T-helper 17 cell (primary cell): ENCODE measurements around the gene WWP2. TPM values are rescaled to one million over a fixed set of nuclear protein-coding genes. Genes with fewer than 3 reads are reported as not detected.
A peak's percentile ranks its signal among the peaks of the same experiment; 100 is the strongest.
"Not testable (repeated sequence)": the region's sequence is repeated elsewhere in the genome, so short reads cannot be mapped to it uniquely, and the experiment has no call there.

Source experiments
- ATAC-seq: fragments of 150-1000 bp; cut with Tn5 transposase; 2 replicates; pipeline ENCODE4 v1.10.0; 2021; ENCODE audit warnings: mild to moderate bottlenecking, moderate library complexity
- DNase-seq, 3 donors: peaks; one replicate each; pipeline versions ENCODE4 v3.0.0 to v3.0.0-alpha.2; 2020 to 2021
- H3K9me3 ChIP-seq: one replicate; pipeline ENCODE4 v1.7.0; 2013; ENCODE audit warnings: low read length, mild to moderate bottlenecking; ENCODE audit not compliant: control insufficient read depth, poor library complexity, severe bottlenecking
- H3K27ac Mint-ChIP-seq: one replicate; pipeline ENCODE4 v1.8.0; 2022; ENCODE audit warnings: mild to moderate bottlenecking, moderate library complexity, mixed read lengths
- H3K27me3 Mint-ChIP-seq: one replicate; pipeline ENCODE4 v1.8.0; 2022; ENCODE audit warnings: mixed read lengths
- H3K36me3 Mint-ChIP-seq: one replicate; pipeline ENCODE4 v1.8.0; 2022; ENCODE audit warnings: low read depth, mixed read lengths
- H3K4me1 Mint-ChIP-seq: one replicate; pipeline ENCODE4 v1.8.0; 2022; ENCODE audit warnings: mild to moderate bottlenecking, mixed read lengths
- H3K4me3 Mint-ChIP-seq: one replicate; pipeline ENCODE4 v1.8.0; 2022; ENCODE audit warnings: mild to moderate bottlenecking, moderate library complexity, mixed read lengths
- total RNA-seq, 4 donors: library from RNA in 2 of 4; stranded (reverse) in 2 of 4; gene quantifications; one replicate each; pipeline ENCODE4 v1.2.3 and lab custom pipeline; 2022 to 2026

WWP2 gene
- total RNA-seq, 2 donors from 2014 or later, result 60.6 to 64.9 TPM

DNA sequence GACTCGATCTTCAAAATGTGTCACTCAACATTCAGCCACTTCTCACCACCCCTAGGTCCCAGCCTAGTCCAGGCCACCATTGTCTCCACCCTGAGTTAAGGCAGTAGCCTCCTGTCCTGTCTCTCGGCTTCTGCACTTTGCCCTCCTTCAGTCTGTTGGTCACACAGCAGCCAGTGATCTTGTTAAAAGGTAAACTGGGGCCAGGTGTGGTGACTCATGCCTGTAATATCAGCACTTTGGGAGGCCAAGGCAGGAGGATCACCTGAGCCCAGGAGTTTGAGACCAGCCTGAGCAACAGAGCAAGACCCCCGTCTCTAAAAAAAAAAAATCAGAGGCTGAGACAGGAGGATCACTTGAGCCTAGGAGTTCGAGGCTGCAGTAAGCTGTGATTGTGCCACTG, 25.8 kb downstream of the WWP2 start:
- H3K36me3 Mint-ChIP-seq, result peaks cover 2% of the 10 kb centered on the region
- H3K4me3 Mint-ChIP-seq, result no peak overlapping the region
- H3K27me3 Mint-ChIP-seq, result no peaks in the 10 kb centered on the region
- ATAC-seq (no peak), DNase-seq (no peak)
- no peaks in the 10 kb centered on the region for H3K9me3 ChIP-seq
- H3K27ac Mint-ChIP-seq, result peak overlapping the region; percentile 84
- H3K4me1 Mint-ChIP-seq, result peaks cover 9% of the 10 kb centered on the region

DNA sequence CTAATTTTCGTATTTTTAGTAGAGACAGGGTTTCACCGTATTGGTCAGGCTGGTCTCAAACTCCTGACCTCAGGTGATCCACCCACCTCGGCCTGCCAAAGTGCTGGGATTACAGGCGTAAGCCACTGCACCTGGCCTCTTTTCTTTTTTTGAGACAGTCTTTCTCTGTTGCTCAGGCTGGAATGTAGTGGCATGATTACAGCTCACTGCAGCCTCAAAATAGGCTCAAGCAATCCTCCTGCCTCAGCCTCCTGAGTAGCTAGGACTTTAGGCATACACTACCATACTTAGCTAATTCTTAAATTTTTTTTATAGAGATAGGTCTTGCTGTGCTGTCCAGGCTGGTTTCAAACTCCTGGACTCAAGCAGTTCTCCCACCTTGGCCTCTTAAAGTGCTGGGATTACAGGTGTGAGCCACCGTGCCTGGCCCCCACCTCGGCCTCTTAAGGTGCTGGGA, 29.3 kb downstream of the WWP2 start:
- not testable (repeated sequence) for H3K4me3 Mint-ChIP-seq, ATAC-seq, H3K27ac Mint-ChIP-seq, DNase-seq, H3K36me3 Mint-ChIP-seq, H3K9me3 ChIP-seq, H3K27me3 Mint-ChIP-seq
- peaks cover 12% of the 10 kb centered on the region for H3K4me1 Mint-ChIP-seq

DNA sequence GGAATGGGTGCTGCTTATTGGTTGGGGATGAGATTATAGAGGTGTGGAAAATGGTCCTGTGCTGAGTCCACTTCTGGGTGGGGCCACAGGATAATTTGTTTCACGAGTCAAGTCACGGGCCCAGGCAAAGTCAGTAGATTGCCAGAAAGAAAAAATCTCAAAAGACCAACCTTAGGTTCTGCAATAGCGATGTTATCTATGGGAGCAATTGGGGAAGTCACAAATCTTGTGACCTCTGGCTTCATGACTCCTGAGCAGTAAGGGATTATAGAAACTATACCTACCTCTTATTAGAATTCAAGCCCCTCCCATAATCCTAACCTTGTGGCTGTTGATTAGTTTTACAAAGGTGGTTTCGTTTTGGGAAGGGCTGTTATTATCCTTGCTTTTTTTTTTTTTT, 31.4 kb downstream of the WWP2 start:
- H3K9me3 ChIP-seq, result no peaks in the 10 kb centered on the region
- Mint-ChIP-seq H3K27me3 (no peaks in the 10 kb centered on the region), H3K4me1 (peaks cover 7% of the 10 kb centered on the region), H3K36me3 (no peaks in the 10 kb centered on the region), H3K4me3 (no peak overlapping the region), H3K27ac (no peak overlapping the region)
- ATAC-seq, result no peak
- DNase-seq, result no peak

DNA sequence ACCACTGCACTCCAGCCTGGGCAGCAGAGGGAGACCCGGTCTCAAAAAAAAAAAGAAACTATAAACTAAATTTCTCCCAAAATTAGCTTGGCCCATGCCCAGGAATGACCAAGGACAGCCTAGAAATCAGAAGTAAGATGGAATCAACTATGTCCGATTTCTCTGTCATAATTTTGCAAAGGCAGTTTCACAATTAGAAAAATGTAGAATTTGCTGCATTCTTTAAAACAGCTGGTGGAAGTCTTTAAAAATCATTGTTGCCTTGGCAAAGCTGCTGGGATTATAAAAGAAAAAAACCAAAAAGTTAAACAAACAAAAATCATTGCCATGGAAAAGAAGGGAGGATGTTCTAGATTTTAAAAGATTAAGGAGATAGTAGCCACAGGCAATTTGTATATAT, 32.4 kb downstream of the WWP2 start:
- Mint-ChIP-seq H3K4me1 (peaks cover 6% of the 10 kb centered on the region), H3K27me3 (no peaks in the 10 kb centered on the region), H3K4me3 (peak overlapping the region; percentile 66), H3K36me3 (peaks cover 3% of the 10 kb centered on the region), H3K27ac (peak overlapping the region; percentile 62)
- DNase-seq (no peak), ATAC-seq (no peak)
- no peaks in the 10 kb centered on the region for H3K9me3 ChIP-seq

DNA sequence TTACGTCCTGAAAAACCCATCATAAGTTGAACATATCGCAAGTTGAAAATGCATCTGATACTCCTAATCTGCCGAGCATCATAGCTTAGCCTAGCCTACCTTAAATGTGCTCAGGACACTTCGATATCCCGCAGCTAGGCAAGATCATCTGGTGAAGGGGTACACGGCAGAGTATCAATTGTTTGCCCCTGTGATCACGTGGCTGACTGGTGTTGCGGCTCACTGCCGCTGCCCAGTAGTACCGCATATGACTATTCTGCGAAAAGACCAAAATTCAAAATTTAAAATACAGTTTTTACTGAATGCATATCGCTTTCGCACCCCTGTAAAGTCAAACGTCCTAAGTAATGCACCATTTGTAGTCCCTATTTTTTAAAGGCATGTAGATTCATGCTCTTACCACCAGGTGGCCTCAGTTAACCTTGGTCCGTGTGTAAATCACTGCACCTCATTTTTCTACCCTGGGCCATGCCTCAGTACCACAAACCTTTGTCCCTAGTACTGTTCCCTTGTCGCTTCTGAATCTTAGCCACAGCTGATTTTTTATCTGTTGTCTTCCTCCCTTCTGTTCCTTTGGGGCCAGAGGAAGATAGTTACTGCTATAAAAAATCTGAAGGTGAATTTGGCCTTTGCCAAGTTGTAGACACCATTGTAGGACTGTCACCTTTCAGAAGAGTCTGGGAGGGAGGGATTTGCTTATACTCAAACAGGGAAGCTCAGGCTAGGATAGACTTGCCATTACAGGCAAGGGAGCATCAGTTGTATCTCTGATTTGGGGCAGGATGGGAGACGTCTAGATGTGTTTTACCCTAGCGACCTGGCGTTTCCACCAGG, 34.4 kb downstream of the WWP2 start:
- Mint-ChIP-seq H3K36me3 (peaks cover 3% of the 10 kb centered on the region), H3K27me3 (no peaks in the 10 kb centered on the region), H3K4me3 (no peak overlapping the region), H3K27ac (no peak overlapping the region), H3K4me1 (peaks cover 6% of the 10 kb centered on the region)
- ATAC-seq, result peak; percentile 86
- no peak for DNase-seq
- H3K9me3 ChIP-seq, result no peaks in the 10 kb centered on the region

DNA sequence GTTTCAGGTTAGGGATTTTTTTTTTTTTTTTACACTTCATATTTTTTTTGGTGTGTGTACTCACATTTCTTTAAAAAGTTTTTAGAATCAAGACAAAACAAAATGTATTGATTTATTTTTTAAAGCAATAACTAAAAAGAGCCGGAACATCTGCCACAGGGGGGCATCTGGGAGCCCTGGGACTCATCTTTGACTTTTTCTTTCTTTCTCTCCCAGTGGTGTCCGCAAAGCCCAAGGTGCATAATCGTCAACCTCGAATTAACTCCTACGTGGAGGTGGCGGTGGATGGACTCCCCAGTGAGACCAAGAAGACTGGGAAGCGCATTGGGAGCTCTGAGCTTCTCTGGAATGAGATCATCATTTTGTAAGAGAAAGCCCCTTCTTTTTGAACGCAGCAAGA, 36.3 kb downstream of the WWP2 start:
- H3K27me3 Mint-ChIP-seq, result no peaks in the 10 kb centered on the region
- H3K27ac Mint-ChIP-seq, result no peak overlapping the region

GRCh38 chr16:69799611-69800031, 37.5 kb downstream of the WWP2 start:
- ATAC-seq, result no peak
- peaks cover 1% of the 10 kb centered on the region for H3K4me1 Mint-ChIP-seq
- DNase-seq, result no peak
- H3K4me3 Mint-ChIP-seq, result no peak overlapping the region
- no peaks in the 10 kb centered on the region for H3K27me3 Mint-ChIP-seq
- no peaks in the 10 kb centered on the region for H3K9me3 ChIP-seq
- peak overlapping the region; percentile 3 for H3K27ac Mint-ChIP-seq
- H3K36me3 Mint-ChIP-seq, result peaks cover 5% of the 10 kb centered on the region

More for the DNA sequence above, 36.3 kb downstream of the WWP2 start:
- H3K4me1 Mint-ChIP-seq, result peaks cover 3% of the 10 kb centered on the region
- DNase-seq, result no peak
- no peak for ATAC-seq
- H3K36me3 Mint-ChIP-seq, result peaks cover 5% of the 10 kb centered on the region
- no peak overlapping the region for H3K4me3 Mint-ChIP-seq
- no peaks in the 10 kb centered on the region for H3K9me3 ChIP-seq

- no peaks in the 10 kb centered on the region for H3K9me3 ChIP-seq
- ATAC-seq (no peak), DNase-seq (no peak)
- Mint-ChIP-seq H3K4me1 (no peaks in the 10 kb centered on the region), H3K4me3 (no peak overlapping the region), H3K36me3 (peaks cover 2% of the 10 kb centered on the region), H3K27ac (peak overlapping the region; percentile 14), H3K27me3 (no peaks in the 10 kb centered on the region)
These were observed 42.2 kb downstream of the WWP2 start for GRCh38 chr16:69804297-69804696.

DNA sequence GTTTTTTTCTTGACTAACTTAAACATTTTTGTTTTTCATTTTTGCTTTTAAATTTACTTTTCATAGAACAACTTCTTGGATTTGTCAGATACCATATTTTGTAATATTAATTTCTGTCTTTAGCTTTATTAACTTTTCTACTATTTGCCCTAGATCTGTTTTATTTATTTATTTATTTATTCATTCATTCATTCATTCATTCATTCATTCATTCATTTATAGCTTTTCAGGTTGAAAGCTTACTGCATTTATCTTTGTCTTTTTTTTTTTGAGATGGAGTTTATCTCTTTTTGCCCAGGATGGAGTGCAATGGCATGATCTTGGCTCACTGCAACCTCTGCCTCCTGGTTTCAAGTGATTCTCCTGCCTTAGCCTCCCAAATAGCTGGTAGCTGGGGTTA, 44.6 kb downstream of the WWP2 start:
- ATAC-seq, H3K9me3 ChIP-seq, H3K36me3 Mint-ChIP-seq, H3K4me3 Mint-ChIP-seq, H3K27me3 Mint-ChIP-seq, H3K4me1 Mint-ChIP-seq, H3K27ac Mint-ChIP-seq, DNase-seq: not testable (repeated sequence)

GRCh38 chr16:69812688-69813014, 50.5 kb downstream of the WWP2 start:
- Mint-ChIP-seq H3K36me3 (peaks cover 4% of the 10 kb centered on the region), H3K27ac (no peak overlapping the region), H3K27me3 (no peaks in the 10 kb centered on the region), H3K4me3 (no peak overlapping the region), H3K4me1 (peaks cover 7% of the 10 kb centered on the region)
- ATAC-seq (no peak), DNase-seq (no peak)
- no peaks in the 10 kb centered on the region for H3K9me3 ChIP-seq

GRCh38 chr16:69814078-69814477, 51.9 kb downstream of the WWP2 start:
- ATAC-seq (no peak), DNase-seq (no peak)
- H3K9me3 ChIP-seq, result no peaks in the 10 kb centered on the region
- H3K27ac Mint-ChIP-seq, result no peak overlapping the region
- H3K4me3 Mint-ChIP-seq, result no peak overlapping the region
- H3K27me3 Mint-ChIP-seq, result no peaks in the 10 kb centered on the region
- peaks cover 11% of the 10 kb centered on the region for H3K36me3 Mint-ChIP-seq
- H3K4me1 Mint-ChIP-seq, result peaks cover 10% of the 10 kb centered on the region

- no peak for DNase-seq
- H3K27ac Mint-ChIP-seq, result no peak overlapping the region
- no peaks in the 10 kb centered on the region for H3K27me3 Mint-ChIP-seq
- no peak for ATAC-seq
- peaks cover 9% of the 10 kb centered on the region for H3K4me1 Mint-ChIP-seq
- H3K4me3 Mint-ChIP-seq, result no peak overlapping the region
- peaks cover 12% of the 10 kb centered on the region for H3K36me3 Mint-ChIP-seq
- no peaks in the 10 kb centered on the region for H3K9me3 ChIP-seq
These were observed 52.4 kb downstream of the WWP2 start for GRCh38 chr16:69814561-69814960.

GRCh38 chr16:69815216-69815883, 53.2 kb downstream of the WWP2 start:
- not testable (repeated sequence) for H3K27ac Mint-ChIP-seq, H3K4me1 Mint-ChIP-seq, H3K36me3 Mint-ChIP-seq, DNase-seq, ATAC-seq, H3K9me3 ChIP-seq, H3K4me3 Mint-ChIP-seq, H3K27me3 Mint-ChIP-seq

- no peak for ATAC-seq
- Mint-ChIP-seq H3K4me1 (peaks cover 9% of the 10 kb centered on the region), H3K27me3 (no peaks in the 10 kb centered on the region), H3K27ac (no peak overlapping the region), H3K4me3 (no peak overlapping the region), H3K36me3 (peaks cover 10% of the 10 kb centered on the region)
- DNase-seq, result no peak
- H3K9me3 ChIP-seq, result no peaks in the 10 kb centered on the region
These were observed 54.9 kb downstream of the WWP2 start for GRCh38 chr16:69816996-69817395.
